ENCODE data around the gene TMEM198.

GRCh38 chr2:219595256-219595655, 51.4 kb downstream of the TMEM198 start:
- TF ChIP-seq CTCF (IDR thresholded peaks at IDR 0.05), result no peak
- TF ChIP-seq ZFX (IDR thresholded peaks at IDR 0.05; ENCODE audit: borderline replicate concordance), result no peak
